ENCODE measurements around the gene DGAT2. TPM values are rescaled to one million over a fixed set of nuclear protein-coding genes. Genes with fewer than 3 reads are reported as not detected.

Gene DGAT2
- total RNA-seq, 1 experiment from 2014 or later: 1.6 TPM

DNA sequence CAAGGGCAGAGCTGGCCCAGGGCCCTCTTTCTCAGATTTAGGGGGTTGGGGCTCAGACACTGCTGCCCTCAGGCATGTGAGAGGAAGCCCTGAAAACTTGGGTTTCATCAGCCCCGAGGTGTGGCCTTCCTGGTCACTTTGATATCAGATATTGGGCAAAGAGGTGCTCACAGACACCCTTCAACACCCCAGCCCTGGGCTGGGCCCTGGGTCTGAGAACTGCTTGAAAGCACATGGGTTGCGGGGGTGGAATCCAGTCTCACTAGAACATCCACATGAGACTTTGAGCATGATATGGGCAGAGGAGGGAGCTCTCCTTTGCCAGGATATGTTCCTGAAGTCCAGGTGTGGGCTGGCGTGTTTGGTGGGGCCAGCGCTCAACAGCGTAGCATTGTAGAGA is 10.4 kb downstream of the DGAT2 start:
- no peak for TF ChIP-seq OVOL2 (CRISPR knock-in tag; IDR thresholded peaks at IDR 0.05; ENCODE audit: borderline replicate concordance)
- no peak for TF ChIP-seq NR3C1 (CRISPR knock-in tag; conservative IDR thresholded peaks at IDR 0.05; ENCODE audit: low read depth)
- no peaks in the 10 kb centered on the region for H3K9me3 Mint-ChIP-seq
- CTCF ChIA-PET: interaction anchor here (0.7 kb wide), 1 partner anchor 430 kb away, joined by 3 read pairs; no protein-coding TSS in a partner anchor
- H3K36me3 Mint-ChIP-seq: no peaks in the 10 kb centered on the region
- peaks cover 4% of the 10 kb centered on the region for H3K27me3 Mint-ChIP-seq (ENCODE audit: low read depth)
- no peak overlapping the region for H3K4me3 Mint-ChIP-seq
- no peak overlapping the region for H3K27ac Mint-ChIP-seq
- H3K4me1 Mint-ChIP-seq: peaks cover 18% of the 10 kb centered on the region
- POLR2A ChIA-PET: no interaction called here
- ATAC-seq (no peak), DNase-seq (ENCODE audit: low spot score) (no peak)

DNA sequence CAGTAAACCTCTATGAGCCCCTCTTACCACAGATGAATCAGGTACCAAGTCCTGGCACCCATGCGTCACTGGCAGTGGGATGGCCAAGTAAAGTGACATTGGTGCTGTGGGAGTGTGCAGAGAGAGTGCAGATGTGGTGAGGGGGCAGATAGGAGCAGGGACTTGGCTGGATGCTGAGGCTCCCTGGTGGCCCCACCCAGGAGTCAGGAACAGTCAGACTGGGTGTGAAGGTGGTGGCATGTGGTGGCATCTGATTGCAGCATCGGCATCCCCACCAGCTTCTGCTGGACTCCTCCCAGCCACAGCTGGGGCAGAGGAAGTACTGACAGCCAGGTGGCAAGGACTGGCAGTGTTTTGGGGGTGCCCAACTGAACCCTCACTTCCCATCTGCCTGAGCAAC is 11.4 kb downstream of the DGAT2 start:
- TF ChIP-seq ZNF263 (CRISPR knock-in tag; IDR thresholded peaks at IDR 0.05; ENCODE audit: low read depth): no peak
- TF ChIP-seq ZNF138 (CRISPR knock-in tag; conservative IDR thresholded peaks at IDR 0.05): no peak
- no peak for TF ChIP-seq GABPB1 (CRISPR knock-in tag; IDR thresholded peaks at IDR 0.05)
- TF ChIP-seq NFYB (CRISPR knock-in tag; conservative IDR thresholded peaks at IDR 0.05; ENCODE audit: low read depth): no peak
- no peak for TF ChIP-seq FOXK1 (CRISPR knock-in tag; IDR thresholded peaks at IDR 0.05)
- no peak for TF ChIP-seq SMAD3 (CRISPR knock-in tag; IDR thresholded peaks at IDR 0.05; ENCODE audit: borderline replicate concordance)
- no peak for TF ChIP-seq EMX1 (CRISPR knock-in tag; IDR thresholded peaks at IDR 0.05)
- TF ChIP-seq, protein P1, sequence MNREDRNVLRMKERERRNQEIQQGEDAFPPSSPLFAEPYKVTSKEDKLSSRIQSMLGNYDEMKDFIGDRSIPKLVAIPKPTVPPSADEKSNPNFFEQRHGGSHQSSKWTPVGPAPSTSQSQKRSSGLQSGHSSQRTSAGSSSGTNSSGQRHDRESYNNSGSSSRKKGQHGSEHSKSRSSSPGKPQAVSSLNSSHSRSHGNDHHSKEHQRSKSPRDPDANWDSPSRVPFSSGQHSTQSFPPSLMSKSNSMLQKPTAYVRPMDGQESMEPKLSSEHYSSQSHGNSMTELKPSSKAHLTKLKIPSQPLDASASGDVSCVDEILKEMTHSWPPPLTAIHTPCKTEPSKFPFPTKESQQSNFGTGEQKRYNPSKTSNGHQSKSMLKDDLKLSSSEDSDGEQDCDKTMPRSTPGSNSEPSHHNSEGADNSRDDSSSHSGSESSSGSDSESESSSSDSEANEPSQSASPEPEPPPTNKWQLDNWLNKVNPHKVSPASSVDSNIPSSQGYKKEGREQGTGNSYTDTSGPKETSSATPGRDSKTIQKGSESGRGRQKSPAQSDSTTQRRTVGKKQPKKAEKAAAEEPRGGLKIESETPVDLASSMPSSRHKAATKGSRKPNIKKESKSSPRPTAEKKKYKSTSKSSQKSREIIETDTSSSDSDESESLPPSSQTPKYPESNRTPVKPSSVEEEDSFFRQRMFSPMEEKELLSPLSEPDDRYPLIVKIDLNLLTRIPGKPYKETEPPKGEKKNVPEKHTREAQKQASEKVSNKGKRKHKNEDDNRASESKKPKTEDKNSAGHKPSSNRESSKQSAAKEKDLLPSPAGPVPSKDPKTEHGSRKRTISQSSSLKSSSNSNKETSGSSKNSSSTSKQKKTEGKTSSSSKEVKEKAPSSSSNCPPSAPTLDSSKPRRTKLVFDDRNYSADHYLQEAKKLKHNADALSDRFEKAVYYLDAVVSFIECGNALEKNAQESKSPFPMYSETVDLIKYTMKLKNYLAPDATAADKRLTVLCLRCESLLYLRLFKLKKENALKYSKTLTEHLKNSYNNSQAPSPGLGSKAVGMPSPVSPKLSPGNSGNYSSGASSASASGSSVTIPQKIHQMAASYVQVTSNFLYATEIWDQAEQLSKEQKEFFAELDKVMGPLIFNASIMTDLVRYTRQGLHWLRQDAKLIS (CRISPR knock-in tag; IDR thresholded peaks at IDR 0.05; ENCODE audit: borderline replicate concordance): no peak
- TF ChIP-seq ZNF121 (CRISPR knock-in tag; IDR thresholded peaks at IDR 0.05): no peak
- TF ChIP-seq, protein P2, sequence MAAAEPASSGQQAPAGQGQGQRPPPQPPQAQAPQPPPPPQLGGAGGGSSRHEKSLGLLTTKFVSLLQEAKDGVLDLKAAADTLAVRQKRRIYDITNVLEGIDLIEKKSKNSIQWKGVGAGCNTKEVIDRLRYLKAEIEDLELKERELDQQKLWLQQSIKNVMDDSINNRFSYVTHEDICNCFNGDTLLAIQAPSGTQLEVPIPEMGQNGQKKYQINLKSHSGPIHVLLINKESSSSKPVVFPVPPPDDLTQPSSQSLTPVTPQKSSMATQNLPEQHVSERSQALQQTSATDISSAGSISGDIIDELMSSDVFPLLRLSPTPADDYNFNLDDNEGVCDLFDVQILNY (CRISPR knock-in tag; IDR thresholded peaks at IDR 0.05): no peak
- no peak for TF ChIP-seq ZNF423 (CRISPR knock-in tag; IDR thresholded peaks at IDR 0.05)
- TF ChIP-seq, protein P3, sequence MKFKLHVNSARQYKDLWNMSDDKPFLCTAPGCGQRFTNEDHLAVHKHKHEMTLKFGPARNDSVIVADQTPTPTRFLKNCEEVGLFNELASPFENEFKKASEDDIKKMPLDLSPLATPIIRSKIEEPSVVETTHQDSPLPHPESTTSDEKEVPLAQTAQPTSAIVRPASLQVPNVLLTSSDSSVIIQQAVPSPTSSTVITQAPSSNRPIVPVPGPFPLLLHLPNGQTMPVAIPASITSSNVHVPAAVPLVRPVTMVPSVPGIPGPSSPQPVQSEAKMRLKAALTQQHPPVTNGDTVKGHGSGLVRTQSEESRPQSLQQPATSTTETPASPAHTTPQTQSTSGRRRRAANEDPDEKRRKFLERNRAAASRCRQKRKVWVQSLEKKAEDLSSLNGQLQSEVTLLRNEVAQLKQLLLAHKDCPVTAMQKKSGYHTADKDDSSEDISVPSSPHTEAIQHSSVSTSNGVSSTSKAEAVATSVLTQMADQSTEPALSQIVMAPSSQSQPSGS (CRISPR knock-in tag; IDR thresholded peaks at IDR 0.05; ENCODE audit: borderline replicate concordance, low read depth): no peak
- no peak for TF ChIP-seq MXD4 (CRISPR knock-in tag; IDR thresholded peaks at IDR 0.05; ENCODE audit: borderline replicate concordance)
- TF ChIP-seq SP1 (CRISPR knock-in tag; conservative IDR thresholded peaks at IDR 0.05): no peak
- TF ChIP-seq, protein P4, sequence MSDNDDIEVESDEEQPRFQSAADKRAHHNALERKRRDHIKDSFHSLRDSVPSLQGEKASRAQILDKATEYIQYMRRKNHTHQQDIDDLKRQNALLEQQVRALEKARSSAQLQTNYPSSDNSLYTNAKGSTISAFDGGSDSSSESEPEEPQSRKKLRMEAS (CRISPR knock-in tag; IDR thresholded peaks at IDR 0.05): no peak
- TF ChIP-seq, protein P5, sequence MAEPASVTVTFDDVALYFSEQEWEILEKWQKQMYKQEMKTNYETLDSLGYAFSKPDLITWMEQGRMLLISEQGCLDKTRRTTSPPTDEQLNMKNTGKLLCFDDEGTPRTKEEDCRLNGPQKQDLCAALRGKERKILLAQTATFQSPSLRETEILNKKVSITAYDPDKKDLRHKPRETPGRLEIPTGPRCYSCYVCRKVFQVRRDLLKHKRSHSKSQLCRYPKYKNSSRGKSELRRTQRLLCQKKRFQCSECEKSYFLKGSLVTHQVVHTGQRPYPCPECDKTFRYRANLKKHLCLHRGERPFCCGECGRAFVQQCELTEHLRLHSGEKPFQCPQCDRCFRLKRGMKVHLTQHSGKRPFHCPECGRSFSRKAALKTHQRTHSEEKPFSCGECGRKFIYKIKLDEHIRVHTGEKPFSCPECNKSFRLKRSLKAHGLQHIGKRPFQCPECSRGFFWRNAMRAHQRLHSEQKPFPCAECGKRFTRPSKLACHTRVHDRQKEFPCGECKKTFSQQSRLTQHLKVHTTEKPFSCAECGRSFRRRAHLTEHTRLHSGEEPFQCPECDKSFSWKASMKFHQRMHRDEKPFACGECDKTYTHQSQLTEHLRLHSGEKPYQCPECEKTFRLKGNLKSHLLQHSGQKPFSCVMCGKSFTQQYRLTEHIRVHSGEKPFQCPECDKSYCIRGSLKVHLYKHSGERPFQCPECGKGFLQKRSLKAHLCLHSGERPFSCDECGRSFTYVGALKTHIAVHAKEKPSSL (CRISPR knock-in tag; conservative IDR thresholded peaks at IDR 0.05): no peak
- TF ChIP-seq, protein P6, sequence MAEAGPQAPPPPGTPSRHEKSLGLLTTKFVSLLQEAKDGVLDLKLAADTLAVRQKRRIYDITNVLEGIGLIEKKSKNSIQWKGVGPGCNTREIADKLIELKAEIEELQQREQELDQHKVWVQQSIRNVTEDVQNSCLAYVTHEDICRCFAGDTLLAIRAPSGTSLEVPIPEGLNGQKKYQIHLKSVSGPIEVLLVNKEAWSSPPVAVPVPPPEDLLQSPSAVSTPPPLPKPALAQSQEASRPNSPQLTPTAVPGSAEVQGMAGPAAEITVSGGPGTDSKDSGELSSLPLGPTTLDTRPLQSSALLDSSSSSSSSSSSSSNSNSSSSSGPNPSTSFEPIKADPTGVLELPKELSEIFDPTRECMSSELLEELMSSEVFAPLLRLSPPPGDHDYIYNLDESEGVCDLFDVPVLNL (CRISPR knock-in tag; IDR thresholded peaks at IDR 0.05; ENCODE audit: borderline replicate concordance, low read depth): no peak
- no peak for TF ChIP-seq GRHL2 (CRISPR knock-in tag; IDR thresholded peaks at IDR 0.05; ENCODE audit: insufficient replicate concordance, severe bottlenecking)
- H3K4me3 Mint-ChIP-seq: no peak overlapping the region
- no peaks in the 10 kb centered on the region for H3K36me3 Mint-ChIP-seq
- DNase-seq (ENCODE audit: low spot score): no peak
- ATAC-seq: no peak
- H3K4me1 Mint-ChIP-seq: peaks cover 12% of the 10 kb centered on the region
- POLR2A ChIA-PET: no interaction called here
- no peaks in the 10 kb centered on the region for H3K9me3 Mint-ChIP-seq
- no peak overlapping the region for H3K27ac Mint-ChIP-seq
- CTCF ChIA-PET: no interaction called here
- peaks cover 4% of the 10 kb centered on the region for H3K27me3 Mint-ChIP-seq (ENCODE audit: low read depth)

Measured in WTC11 (cell line).